ENCODE results near the gene ENTPD1.
"Not testable (repeated sequence)": the region's sequence is repeated elsewhere in the genome, so short reads cannot be mapped to it uniquely, and the experiment has no call there.

The ENTPD1 gene

DNA sequence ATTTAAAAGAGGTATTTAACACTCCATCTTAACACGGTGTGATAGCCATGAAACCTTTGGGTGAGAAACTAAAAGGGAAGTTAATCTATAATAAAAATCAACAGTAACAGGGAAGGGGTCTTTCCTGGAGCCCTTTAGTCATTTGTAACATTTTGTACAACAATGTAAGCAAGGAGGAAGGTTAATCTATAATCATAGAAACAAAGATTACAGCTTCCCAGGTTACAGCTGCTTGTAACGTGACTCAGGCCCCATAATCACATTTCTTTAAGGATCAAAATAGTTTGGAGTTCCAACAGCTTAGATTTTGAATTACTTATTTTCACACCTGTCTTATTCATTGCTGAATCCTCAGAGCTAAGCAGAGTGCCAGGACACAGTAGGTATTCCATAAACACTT lies 133.9 kb downstream of the ENTPD1 start:
- DNase-seq (ENCODE audit: low spot score), result no peak
- TF ChIP-seq, protein P1, sequence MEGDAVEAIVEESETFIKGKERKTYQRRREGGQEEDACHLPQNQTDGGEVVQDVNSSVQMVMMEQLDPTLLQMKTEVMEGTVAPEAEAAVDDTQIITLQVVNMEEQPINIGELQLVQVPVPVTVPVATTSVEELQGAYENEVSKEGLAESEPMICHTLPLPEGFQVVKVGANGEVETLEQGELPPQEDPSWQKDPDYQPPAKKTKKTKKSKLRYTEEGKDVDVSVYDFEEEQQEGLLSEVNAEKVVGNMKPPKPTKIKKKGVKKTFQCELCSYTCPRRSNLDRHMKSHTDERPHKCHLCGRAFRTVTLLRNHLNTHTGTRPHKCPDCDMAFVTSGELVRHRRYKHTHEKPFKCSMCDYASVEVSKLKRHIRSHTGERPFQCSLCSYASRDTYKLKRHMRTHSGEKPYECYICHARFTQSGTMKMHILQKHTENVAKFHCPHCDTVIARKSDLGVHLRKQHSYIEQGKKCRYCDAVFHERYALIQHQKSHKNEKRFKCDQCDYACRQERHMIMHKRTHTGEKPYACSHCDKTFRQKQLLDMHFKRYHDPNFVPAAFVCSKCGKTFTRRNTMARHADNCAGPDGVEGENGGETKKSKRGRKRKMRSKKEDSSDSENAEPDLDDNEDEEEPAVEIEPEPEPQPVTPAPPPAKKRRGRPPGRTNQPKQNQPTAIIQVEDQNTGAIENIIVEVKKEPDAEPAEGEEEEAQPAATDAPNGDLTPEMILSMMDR (IDR thresholded peaks at IDR 0.05; ENCODE audit: borderline replicate concordance, control extremely low read depth, extremely low read depth, insufficient read depth, missing control alignments), result no peak
- in situ Hi-C loops (cut with MboI; ENCODE audit: low sequenced_read_pairs, unreplicated experiment), result no loop called here

- in situ Hi-C loops (cut with MboI; ENCODE audit: low sequenced_read_pairs, unreplicated experiment), result no loop called here
- TF ChIP-seq, protein P1 (IDR thresholded peaks at IDR 0.05; ENCODE audit: borderline replicate concordance, control extremely low read depth, extremely low read depth, insufficient read depth, missing control alignments), result no peak
- DNase-seq (ENCODE audit: low spot score), result no peak
These were observed 140.3 kb downstream of the ENTPD1 start for GRCh38 chr10:95896071-95896850.

GRCh38 chr10:95905897-95906580 lies 150.1 kb downstream of the ENTPD1 start:
- DNase-seq (ENCODE audit: low spot score); in situ Hi-C loops (cut with MboI; ENCODE audit: low sequenced_read_pairs, unreplicated experiment): not testable (repeated sequence)

DNA sequence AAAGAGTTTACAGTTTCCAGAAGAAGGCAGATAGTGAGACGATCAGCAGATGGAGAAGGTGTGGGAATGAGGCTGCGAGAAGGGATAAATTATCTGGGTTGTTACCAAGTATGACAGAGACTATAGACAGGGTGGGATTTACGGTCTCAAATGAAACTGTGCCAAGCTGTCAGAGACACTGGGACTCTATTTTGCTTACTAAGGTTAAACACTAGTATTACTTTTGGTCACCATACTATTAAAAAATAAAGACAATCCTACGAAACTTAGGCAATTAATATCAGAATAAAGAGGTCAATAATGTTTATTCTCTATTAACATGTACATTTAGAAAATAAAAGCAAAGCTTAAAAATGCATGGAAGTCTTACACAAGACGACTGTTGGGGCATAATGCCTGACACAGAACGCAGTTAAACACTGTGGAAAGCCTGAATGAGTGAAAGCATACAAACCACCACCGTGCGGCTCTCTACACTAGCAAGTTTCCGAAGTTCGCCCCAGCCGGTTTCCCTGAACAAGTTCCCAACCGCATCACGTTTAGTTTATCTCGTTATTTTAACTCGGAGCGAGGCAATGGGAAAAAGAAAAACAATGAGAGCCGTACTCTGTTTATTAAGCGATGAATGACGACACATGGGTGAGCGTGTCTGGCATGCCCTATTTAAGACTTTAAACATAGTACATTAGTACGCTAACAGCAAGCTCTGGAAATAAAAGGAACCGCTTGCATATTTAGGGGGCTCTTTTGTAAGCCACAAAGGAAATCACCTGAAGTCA lies 150.9 kb downstream of the ENTPD1 start:
- TF ChIP-seq, protein P1 (IDR thresholded peaks at IDR 0.05; ENCODE audit: borderline replicate concordance, control extremely low read depth, extremely low read depth, insufficient read depth, missing control alignments), result peak; percentile 19
- DNase-seq (ENCODE audit: low spot score), result peak; percentile 64
- in situ Hi-C loops (cut with MboI; ENCODE audit: low sequenced_read_pairs, unreplicated experiment), result no loop called here

DNA sequence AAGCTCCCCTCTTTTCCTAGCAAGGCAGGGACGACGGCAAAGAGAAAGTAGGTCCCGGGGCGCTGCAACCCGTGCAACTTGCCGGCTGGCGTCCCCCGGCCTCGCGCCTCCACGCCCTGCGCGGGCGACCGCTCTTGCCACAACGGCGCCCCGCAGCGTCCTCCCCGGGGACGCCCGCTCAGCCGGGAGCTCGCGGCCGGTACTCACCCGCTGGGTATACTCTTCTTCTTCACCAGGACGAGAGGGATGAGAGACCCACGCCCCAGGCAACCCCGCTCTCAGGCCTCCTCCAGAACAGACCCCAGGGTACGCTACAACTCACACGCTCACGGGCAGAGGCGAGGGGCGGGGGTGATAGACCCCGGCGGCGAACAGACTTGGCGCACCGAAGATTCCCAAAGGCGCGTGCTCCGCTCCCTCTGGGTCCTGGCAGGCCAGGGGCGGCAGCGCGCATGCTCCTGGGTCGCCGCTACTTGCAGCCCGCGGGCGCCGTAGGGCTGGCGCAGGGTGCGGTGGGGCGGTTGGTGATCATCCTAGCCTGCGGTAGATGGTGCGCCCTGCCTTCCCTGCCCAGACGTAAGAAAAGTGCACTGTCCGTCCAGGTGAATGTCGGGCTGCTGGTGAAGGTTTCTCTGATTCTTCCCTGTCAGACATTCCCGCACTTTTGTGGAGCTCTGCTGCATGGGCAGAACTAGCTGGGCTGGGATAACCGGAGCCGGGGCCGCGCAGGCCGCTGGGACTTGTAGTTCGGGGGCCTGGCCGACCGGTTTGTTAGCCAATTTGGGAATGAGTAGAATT lies 151.7 kb downstream of the ENTPD1 start, which contains the start of gene CC2D2B:
Gene CC2D2B (plus strand): TSS at position 520 of the 798 bp plus-strand sequence. CDS start 3,349 bp downstream, outside the sequence.
- TF ChIP-seq, protein P1 (IDR thresholded peaks at IDR 0.05; ENCODE audit: borderline replicate concordance, control extremely low read depth, extremely low read depth, insufficient read depth, missing control alignments), result no peak
- in situ Hi-C loops (cut with MboI; ENCODE audit: low sequenced_read_pairs, unreplicated experiment), result no loop called here
- peak; percentile 84 for DNase-seq (ENCODE audit: low spot score)

- TF ChIP-seq, protein P1 (IDR thresholded peaks at IDR 0.05; ENCODE audit: borderline replicate concordance, control extremely low read depth, extremely low read depth, insufficient read depth, missing control alignments), result no peak
- in situ Hi-C loops (cut with MboI; ENCODE audit: low sequenced_read_pairs, unreplicated experiment), result no loop called here
- no peak for DNase-seq (ENCODE audit: low spot score)
These were observed 152.5 kb downstream of the ENTPD1 start for GRCh38 chr10:95908450-95908849.
